HFF-Myc (cell line): ENCODE measurements around the gene CWF19L2.
A peak's percentile ranks its signal among the peaks of the same experiment; 100 is the strongest.
"Not testable (repeated sequence)": the region's sequence is repeated elsewhere in the genome, so short reads cannot be mapped to it uniquely, and the experiment has no call there.

Experiments
- DNase-seq: peaks from one replicate; pipeline ENCODE4 v3.0.0-alpha.2; 2011; ENCODE audit warnings: low read depth; ENCODE audit errors: extremely low read depth
- H3K4me3 ChIP-seq: replicated peaks from 2 replicates; pipeline ENCODE4 v1.5.1; 2011; ENCODE audit warnings: low read depth, mild to moderate bottlenecking, control low read depth, low read length
- TF ChIP-seq, protein P1 (sequence below): IDR thresholded peaks from 2 replicates; pipeline ENCODE4 v1.5.1; 2012; ENCODE audit warnings: mild to moderate bottlenecking, low read depth, low read length, control low read depth; ENCODE audit errors: missing control alignments

CWF19L2 gene

DNA sequence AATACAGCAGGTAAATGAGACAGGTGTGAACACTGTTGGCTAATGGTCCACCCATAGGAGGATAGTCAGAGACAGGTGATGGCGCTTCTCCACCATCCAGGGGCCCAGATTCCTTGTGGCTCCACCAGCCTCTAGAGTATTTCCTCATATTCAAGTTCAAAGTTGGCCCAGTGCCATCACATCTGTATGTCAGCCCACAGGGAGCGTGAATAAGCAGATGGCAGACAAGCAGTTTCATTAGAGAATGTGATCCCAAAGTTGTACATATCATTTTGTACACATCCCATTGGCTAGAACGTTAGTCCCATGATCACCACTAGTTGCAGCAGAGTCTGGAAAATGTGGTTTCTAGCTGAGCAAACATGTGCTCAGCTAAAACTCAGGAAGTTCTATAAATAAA lies 11.0 kb upstream of the CWF19L2 start:
- TF ChIP-seq, protein P1, sequence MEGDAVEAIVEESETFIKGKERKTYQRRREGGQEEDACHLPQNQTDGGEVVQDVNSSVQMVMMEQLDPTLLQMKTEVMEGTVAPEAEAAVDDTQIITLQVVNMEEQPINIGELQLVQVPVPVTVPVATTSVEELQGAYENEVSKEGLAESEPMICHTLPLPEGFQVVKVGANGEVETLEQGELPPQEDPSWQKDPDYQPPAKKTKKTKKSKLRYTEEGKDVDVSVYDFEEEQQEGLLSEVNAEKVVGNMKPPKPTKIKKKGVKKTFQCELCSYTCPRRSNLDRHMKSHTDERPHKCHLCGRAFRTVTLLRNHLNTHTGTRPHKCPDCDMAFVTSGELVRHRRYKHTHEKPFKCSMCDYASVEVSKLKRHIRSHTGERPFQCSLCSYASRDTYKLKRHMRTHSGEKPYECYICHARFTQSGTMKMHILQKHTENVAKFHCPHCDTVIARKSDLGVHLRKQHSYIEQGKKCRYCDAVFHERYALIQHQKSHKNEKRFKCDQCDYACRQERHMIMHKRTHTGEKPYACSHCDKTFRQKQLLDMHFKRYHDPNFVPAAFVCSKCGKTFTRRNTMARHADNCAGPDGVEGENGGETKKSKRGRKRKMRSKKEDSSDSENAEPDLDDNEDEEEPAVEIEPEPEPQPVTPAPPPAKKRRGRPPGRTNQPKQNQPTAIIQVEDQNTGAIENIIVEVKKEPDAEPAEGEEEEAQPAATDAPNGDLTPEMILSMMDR: no peak
- no peak overlapping the region for H3K4me3 ChIP-seq
- DNase-seq: peak; percentile 69

DNA sequence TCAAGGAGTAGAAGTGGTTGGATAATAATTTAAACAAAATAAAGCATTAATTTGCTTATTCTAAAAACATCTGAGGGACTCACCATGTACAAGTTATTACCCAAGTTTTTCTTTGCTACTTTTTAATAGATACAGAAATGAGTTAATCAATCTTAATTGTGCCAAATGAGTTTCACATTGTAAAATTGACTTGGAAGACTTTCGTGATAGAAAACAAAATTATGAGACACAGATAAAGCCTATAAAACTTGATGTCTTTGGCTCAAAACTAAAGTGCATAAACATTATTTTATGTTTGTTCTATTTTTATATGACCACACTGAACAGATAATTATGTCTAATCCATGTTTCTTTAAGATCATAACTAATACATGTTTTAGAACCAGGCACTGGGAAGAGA lies 10.1 kb upstream of the CWF19L2 start:
- no peak for DNase-seq
- TF ChIP-seq, protein P1: no peak
- no peak overlapping the region for H3K4me3 ChIP-seq

DNA sequence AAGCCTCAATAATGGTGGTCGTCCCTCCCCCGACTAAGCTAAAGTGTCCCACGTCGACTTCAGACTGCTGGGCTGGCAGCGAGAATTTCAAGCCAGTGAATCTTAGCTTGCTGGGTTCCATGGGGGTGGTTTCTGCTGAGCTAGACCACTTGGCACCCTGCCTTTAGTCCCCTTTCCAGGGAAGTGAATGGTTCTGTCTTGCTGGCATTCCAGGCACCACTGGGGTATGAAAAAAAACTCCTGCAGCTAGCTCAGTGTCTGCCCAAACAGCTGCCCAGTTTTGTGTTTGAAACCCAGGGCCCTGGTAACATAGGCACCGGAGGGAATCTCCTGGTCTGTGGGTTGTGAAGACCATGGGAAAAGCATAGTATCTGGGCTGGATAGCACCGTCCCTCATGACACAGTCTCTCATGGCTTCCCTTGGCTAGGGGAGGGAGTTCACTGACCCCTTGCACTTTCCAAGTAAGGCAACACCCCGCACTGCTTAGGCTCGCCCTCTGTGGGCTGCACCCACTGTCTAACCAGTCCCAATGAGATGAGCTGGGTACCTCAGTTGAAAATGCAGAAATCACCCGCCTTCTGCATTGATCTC lies 8.7 kb upstream of the CWF19L2 start:
- H3K4me3 ChIP-seq: not testable (repeated sequence)

DNA sequence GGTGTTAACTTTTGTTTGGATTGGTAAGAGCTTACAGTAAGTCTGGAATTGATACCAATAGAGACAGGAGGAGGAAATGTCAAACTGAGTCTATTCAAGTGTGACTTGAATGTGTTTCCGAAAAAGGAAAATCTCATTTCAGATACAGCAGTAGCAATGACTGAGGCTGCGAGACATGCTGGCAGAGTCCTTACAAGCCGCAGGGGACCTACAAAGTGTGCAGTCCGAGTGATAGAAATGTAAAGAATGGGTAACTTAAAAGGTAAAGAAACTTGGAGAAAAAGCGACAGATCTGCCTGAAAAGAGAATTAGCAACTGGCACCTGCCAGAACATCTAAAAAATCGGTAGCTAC lies 444 bp downstream of the CWF19L2 start:
- TF ChIP-seq, protein P1: no peak
- no peak for DNase-seq
- H3K4me3 ChIP-seq: peak overlapping the region; percentile 99

More for the DNA sequence above, 8.7 kb upstream of the CWF19L2 start:
- DNase-seq: not testable (repeated sequence)

DNA sequence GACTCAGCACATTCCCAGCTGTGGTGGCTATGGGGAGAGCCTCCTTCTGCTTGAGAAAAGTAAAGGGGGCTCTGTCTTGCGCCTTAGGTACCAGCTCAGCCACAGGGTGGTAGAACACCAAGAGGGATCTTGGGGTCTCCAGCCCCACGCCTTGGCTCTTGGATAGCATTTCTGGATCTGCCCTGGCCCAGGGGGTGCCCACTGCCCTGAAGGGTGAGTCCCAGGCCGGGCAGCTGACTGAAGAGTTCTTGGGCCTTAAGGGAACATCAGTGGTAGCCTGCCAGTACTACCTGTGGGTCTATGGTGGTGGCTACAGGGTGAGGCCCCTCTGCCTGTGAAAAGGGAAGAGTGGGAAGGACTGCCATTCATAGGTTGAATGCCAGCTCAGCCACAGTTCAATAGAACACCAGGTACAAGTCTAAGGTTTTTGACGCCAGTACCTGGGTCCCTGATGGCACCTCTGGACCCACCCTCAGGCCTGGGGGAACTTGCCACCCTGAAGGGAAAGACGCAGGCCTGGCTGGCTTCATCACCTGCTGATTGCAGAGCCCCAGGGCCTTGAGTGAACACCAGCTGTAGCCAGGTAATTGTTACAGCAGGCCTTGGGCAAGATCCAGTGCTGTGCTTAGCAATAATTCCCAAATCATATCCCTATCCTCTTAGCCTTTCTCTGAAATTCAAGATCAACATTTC lies 3.9 kb downstream of the CWF19L2 start:
- DNase-seq: no peak
- H3K4me3 ChIP-seq: no peak overlapping the region
- TF ChIP-seq, protein P1: no peak

DNA sequence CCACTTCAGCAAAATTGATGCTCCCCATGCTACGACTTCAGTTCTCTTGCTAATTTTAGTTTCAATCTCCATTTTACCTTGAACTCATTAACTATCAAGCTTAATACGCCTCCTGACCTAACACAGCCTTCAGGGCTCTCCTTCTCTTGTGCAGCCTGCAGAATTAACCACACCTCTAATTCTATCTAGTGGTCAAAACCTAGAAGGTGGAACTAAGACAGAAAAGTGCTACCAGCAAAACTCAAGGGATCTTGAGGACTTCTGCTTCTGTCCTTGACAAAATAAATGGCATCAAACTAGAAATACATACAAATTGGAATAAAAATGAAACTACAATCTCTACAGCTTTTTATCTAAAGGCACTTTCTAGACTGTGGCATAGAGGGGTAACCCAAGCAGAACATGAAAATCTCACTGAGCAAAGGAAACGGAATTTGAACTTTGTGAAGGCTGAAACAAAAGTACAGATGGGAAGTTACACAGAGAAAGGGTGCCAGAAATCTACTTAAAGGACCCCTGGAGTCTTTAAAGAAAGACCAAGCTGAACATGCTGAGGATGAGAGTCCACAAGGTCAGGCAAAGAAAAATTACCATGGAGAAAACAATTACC lies 10.7 kb downstream of the CWF19L2 start:
- no peak overlapping the region for H3K4me3 ChIP-seq
- TF ChIP-seq, protein P1: no peak
- DNase-seq: no peak

DNA sequence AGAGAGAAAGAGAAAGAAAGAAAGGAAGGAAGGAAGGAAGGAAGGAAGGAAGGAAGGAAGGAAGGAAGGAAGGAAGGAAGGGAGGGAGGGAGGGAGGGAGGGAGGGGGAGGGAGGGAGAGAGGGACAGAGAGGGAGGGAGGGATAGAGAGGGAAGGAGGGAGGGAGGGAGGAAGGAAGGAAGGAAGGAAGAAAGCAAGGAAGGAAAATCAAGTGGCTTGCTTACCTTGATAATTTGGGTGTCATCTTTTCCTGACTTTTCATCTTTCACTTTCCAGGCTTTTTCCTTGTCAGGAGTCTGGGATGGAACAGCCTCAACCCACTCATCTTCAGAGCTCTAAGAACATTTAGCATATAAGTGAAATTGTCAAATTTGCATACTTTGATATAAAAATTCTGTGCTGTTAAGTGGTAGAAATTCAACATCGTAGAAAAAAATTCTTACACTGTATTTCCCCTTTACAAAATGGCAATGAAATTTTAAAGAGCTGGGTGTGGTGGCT lies 14.9 kb downstream of the CWF19L2 start:
- TF ChIP-seq, protein P1: no peak
- no peak for DNase-seq

More for the DNA sequence above, 14.9 kb downstream of the CWF19L2 start:
- no peak overlapping the region for H3K4me3 ChIP-seq
